Naive thymus-derived CD4-positive, alpha-beta T cell (primary cell): Measurements from ENCODE around the gene PSENEN. TPM values are rescaled to one million over a fixed set of nuclear protein-coding genes. Genes with fewer than 3 reads are reported as not detected.

Experiments used
- ATAC-seq: fragments of 150-1000 bp; cut with Tn5 transposase; 2 replicates; pipeline ENCODE4 v1.10.0; 2021; ENCODE audit warnings: mild to moderate bottlenecking, moderate library complexity
- CTCF ChIA-PET: fragments of 350-600 bp; sonication (Branson Sonifier 250); formaldehyde crosslinking; loops from one replicate; lab custom pipeline; 2021; ENCODE audit warnings: antibody characterized with exemption; lab: Charles Lee
- POLR2A ChIA-PET: fragments of 350-600 bp; sonication (Branson Sonifier 250); formaldehyde crosslinking; loops from one replicate; lab custom pipeline; 2021; ENCODE audit warnings: antibody characterized with exemption, inconsistent platforms; lab: Charles Lee
- DNase-seq, 9 donors: peaks; one replicate each; pipeline versions ENCODE4 v3.0.0 to v3.0.0-alpha.2; 2020 to 2022; ENCODE audit warnings: mixed read lengths in 1 of 9
- H3K27ac ChIP-seq: one replicate; pipeline ENCODE4 v1.7.0; 2013; ENCODE audit warnings: mild to moderate bottlenecking, low read depth, low read length, moderate library complexity
- H3K27me3 ChIP-seq, 2 donors: one replicate each; pipeline ENCODE4 v1.7.0; 2013; ENCODE audit warnings: low read length in 2 of 2, mild to moderate bottlenecking in 2 of 2, moderate library complexity in 2 of 2; ENCODE audit not compliant: control insufficient read depth in 2 of 2, insufficient read depth in 2 of 2
- H3K36me3 ChIP-seq, 3 experiments: 1 replicate in 2 of 3; 2 replicates in 1 of 3; pipeline ENCODE4 v1.7.0; 2013; ENCODE audit warnings: low read length in 3 of 3, mild to moderate bottlenecking in 3 of 3, moderate library complexity in 1 of 3; ENCODE audit not compliant: insufficient read depth in 3 of 3, control insufficient read depth in 2 of 3
- H3K4me1 ChIP-seq, 2 donors: one replicate each; pipeline ENCODE4 v1.7.0; 2013; ENCODE audit warnings: low read length in 2 of 2, mild to moderate bottlenecking in 2 of 2, moderate library complexity in 1 of 2; ENCODE audit not compliant: control insufficient read depth in 2 of 2, insufficient read depth in 2 of 2
- H3K4me3 ChIP-seq: 2 replicates; pipeline ENCODE4 v1.7.0; 2013; ENCODE audit warnings: mild to moderate bottlenecking, low read length
- H3K9me3 ChIP-seq, 3 experiments: 1 replicate in 2 of 3; 2 replicates in 1 of 3; pipeline ENCODE4 v1.7.0; 2013; ENCODE audit warnings: low read length in 3 of 3; ENCODE audit not compliant: control insufficient read depth in 2 of 3
- H3K27ac Mint-ChIP-seq, 9 donors: one replicate each; pipeline ENCODE4 v1.8.0; 2020 to 2022; ENCODE audit warnings: mixed read lengths in 9 of 9, mild to moderate bottlenecking in 8 of 9, moderate library complexity in 5 of 9, inconsistent platforms in 2 of 9
- H3K27me3 Mint-ChIP-seq, 5 donors: one replicate each; pipeline ENCODE4 v1.8.0; 2021 to 2022; ENCODE audit warnings: mixed read lengths in 5 of 5, mild to moderate bottlenecking in 1 of 5
- H3K36me3 Mint-ChIP-seq, 5 donors: one replicate each; pipeline ENCODE4 v1.8.0; 2020 to 2022; ENCODE audit warnings: mixed read lengths in 5 of 5, mild to moderate bottlenecking in 3 of 5, inconsistent platforms in 1 of 5
- H3K4me1 Mint-ChIP-seq, 7 donors: one replicate each; pipeline ENCODE4 v1.8.0; 2020 to 2022; ENCODE audit warnings: mixed read lengths in 7 of 7, mild to moderate bottlenecking in 3 of 7, inconsistent platforms in 1 of 7
- H3K4me3 Mint-ChIP-seq, 10 donors: one replicate each; pipeline ENCODE4 v1.8.0; 2020 to 2022; ENCODE audit warnings: mild to moderate bottlenecking in 10 of 10, mixed read lengths in 10 of 10, moderate library complexity in 6 of 10, inconsistent platforms in 2 of 10
- H3K9me3 Mint-ChIP-seq, 11 donors: one replicate each; pipeline ENCODE4 v1.8.0; 2020 to 2022; ENCODE audit warnings: mixed read lengths in 11 of 11, mild to moderate bottlenecking in 4 of 11, inconsistent platforms in 1 of 11, moderate library complexity in 1 of 11
- intact Hi-C, 2 donors: fragments of 100-400 bp; cut with micrococcal nuclease; formaldehyde crosslinking; loops; one replicate each; pipeline ENCODE4 v1.15.1; 2023
- polyA plus RNA-seq, 2 donors: library from polyadenylated mRNA; unstranded; fragments of 300-500 nt; fragmentation: Illumina TruSeq; gene quantifications; one replicate each; pipeline ENCODE4 v1.2.3, GENCODE V29; 2021
- total RNA-seq, 6 experiments: library from RNA in 5 of 6; stranded (reverse) in 5 of 6; gene quantifications; 1 replicate in 5 of 6; 2 replicates in 1 of 6; pipeline ENCODE4 v1.2.3 and lab custom pipeline; 2021 to 2026

Gene PSENEN
- total and polyA plus RNA-seq, 7 experiments from 2014 or later: 20.4 to 79.1 (median 33.9) TPM

DNA sequence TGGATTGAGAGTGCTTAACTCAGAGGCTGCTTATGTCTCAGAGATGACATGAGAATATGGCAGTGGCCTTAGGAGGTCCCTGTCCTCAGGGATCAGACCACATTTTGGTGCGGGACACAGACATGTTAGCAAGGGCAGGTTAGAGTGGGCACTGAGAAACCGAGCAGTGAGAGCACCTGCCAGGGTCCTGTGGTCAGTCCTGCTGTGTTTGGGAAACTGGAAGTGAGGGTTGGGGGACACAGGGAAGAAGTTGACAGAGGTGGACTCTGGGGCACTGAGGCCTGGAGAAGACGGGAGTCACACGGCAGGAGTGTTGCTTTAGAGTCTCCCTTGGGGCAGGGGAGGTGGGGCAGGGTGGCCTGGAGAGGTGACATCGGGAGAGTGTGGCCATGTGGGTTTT lies 10.6 kb upstream of the PSENEN start:
- H3K9me3 ChIP-seq: no peaks in the 10 kb centered on the region
- POLR2A ChIA-PET: interaction anchor here (1.3 kb wide), 1 partner anchor 10 kb away, joined by 5 read pairs; no protein-coding TSS in a partner anchor
- H3K4me3 ChIP-seq: no peak overlapping the region
- Mint-ChIP-seq H3K27me3 (no peaks in the 10 kb centered on the region), H3K36me3 (peaks cover 6 to 32% (median 16%) of the 10 kb centered on the region in 5 donors), H3K9me3 (no peaks in the 10 kb centered on the region), H3K4me3 (no peak overlapping the region), H3K27ac (peak overlapping the region in 5 of 9 donors; percentile 45 to 81 (median 77)), H3K4me1 (peaks cover 23 to 38% (median 31%) of the 10 kb centered on the region in 7 donors)
- H3K27me3 ChIP-seq: no peaks in the 10 kb centered on the region
- no peak overlapping the region for H3K27ac ChIP-seq
- intact Hi-C loops: no loop called here
- peaks cover 2 to 4% of the 10 kb centered on the region in 2 donors for H3K4me1 ChIP-seq
- peaks cover 4 to 92% (median 8%) of the 10 kb centered on the region in 3 experiments for H3K36me3 ChIP-seq
- no peak for ATAC-seq
- DNase-seq: no peak
- CTCF ChIA-PET: no interaction called here

DNA sequence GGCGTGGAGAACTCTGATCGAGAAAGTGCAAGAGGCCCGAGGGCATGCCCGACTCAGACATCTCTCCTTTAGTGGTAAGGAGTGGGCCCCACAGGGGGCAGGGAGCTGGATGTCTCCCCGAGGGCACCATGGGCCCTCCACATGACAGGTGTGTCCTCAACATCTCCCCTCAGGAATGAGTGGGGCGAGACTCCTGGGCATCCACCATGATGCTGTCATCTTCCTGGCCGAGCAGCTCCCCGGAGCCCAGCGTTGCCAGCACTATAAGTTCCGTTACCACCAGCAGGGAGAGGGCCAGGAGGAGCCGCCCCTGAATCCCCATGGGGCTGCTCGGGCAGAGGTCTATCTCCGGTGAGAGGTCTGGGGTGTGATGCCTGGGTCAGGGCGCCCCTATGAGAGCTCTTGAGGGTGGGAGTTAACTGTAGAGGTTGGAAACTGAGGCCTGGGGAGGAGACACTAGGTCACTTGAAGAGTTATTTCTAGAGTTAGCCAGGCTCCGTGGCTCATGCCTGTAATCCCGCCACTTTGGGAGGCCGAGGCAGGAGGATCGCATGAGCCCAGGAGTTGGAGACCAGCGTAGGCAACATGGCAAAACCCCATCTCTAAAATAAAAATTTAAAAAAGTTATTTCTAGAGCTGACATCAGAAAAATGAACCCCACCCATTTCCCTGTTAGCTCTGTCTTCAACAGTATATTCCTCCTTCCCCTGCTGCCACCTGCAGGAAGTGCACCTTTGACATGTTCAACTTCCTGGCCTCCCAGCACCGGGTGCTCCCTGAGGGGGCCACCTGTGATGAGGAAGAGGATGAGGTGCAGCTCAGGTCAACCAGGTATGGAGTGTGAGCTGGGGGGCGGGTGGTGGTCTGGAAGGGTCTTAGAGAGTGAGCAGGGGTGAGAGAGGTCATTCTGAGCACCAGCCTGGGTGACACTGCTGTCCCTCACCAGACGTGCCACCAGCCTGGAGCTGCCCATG lies 8.3 kb upstream of the PSENEN start:
- Mint-ChIP-seq H3K9me3 (no peaks in the 10 kb centered on the region), H3K36me3 (peaks cover 1 to 22% (median 6%) of the 10 kb centered on the region in 5 donors), H3K4me3 (peak overlapping the region in 5 of 10 donors; percentile 44 to 77 (median 60)), H3K27me3 (no peaks in the 10 kb centered on the region), H3K4me1 (peaks cover 26 to 47% (median 28%) of the 10 kb centered on the region in 7 donors), H3K27ac (peak overlapping the region in 8 of 9 donors; percentile 28 to 80 (median 62))
- H3K27ac ChIP-seq: peak overlapping the region; percentile 54
- CTCF ChIA-PET: interaction anchor here (0.8 to 1.6 kb wide), 6 partner anchors 10 to 44 kb away, joined by 3 to 7 read pairs (median 4); partner anchors contain the start of gene LIN37
- H3K4me1 ChIP-seq: peaks cover 8 to 10% of the 10 kb centered on the region in 2 donors
- H3K36me3 ChIP-seq: peaks cover 0 to 72% (median 4%) of the 10 kb centered on the region in 3 experiments
- no peak for ATAC-seq
- POLR2A ChIA-PET: interaction anchor here (0.6 to 1.5 kb wide), 4 partner anchors 9 to 89 kb away, joined by 3 to 6 read pairs (median 6); partner anchors contain the start of genes COX6B1 and KMT2B
- intact Hi-C loops: loop anchor here in 1 of 2 donors (1.0 kb wide), 1 partner anchor 15 kb away; no protein-coding TSS in a partner anchor
- peak in 3 of 9 donors; percentile 27 to 44 (median 36) for DNase-seq
- no peak overlapping the region for H3K4me3 ChIP-seq
- no peaks in the 10 kb centered on the region for H3K9me3 ChIP-seq
- no peaks in the 10 kb centered on the region for H3K27me3 ChIP-seq

GRCh38 chr19:35738021-35738886 lies 7.2 kb upstream of the PSENEN start:
- H3K4me1 ChIP-seq: peaks cover 16 to 17% of the 10 kb centered on the region in 2 donors
- no peaks in the 10 kb centered on the region for H3K9me3 ChIP-seq
- H3K36me3 Mint-ChIP-seq: peaks cover 6 to 29% (median 10%) of the 10 kb centered on the region in 5 donors
- no peak for ATAC-seq
- peaks cover 32 to 56% (median 35%) of the 10 kb centered on the region in 7 donors for H3K4me1 Mint-ChIP-seq
- no peaks in the 10 kb centered on the region for H3K27me3 Mint-ChIP-seq
- no peak overlapping the region for H3K4me3 ChIP-seq
- peak overlapping the region in 4 of 10 donors; percentile 0 to 89 (median 54) for H3K4me3 Mint-ChIP-seq
- no peaks in the 10 kb centered on the region for H3K27me3 ChIP-seq
- no peaks in the 10 kb centered on the region for H3K9me3 Mint-ChIP-seq
- H3K27ac Mint-ChIP-seq: peak overlapping the region in 3 of 9 donors; percentile 36 to 61 (median 39)
- peak overlapping the region; percentile 54 for H3K27ac ChIP-seq
- DNase-seq: no peak
- intact Hi-C loops: no loop called here
- H3K36me3 ChIP-seq: peaks cover 0 to 63% (median 4%) of the 10 kb centered on the region in 3 experiments
- CTCF ChIA-PET: interaction anchor here (0.5 to 1.6 kb wide), 4 partner anchors 11 to 77 kb away, joined by 3 to 7 read pairs (median 6); no protein-coding TSS in a partner anchor
- POLR2A ChIA-PET: interaction anchor here (0.6 to 2.4 kb wide), 4 partner anchors 10 to 159 kb away, joined by 3 to 12 read pairs (median 6); partner anchors contain the start of genes KMT2B and LIN37

DNA sequence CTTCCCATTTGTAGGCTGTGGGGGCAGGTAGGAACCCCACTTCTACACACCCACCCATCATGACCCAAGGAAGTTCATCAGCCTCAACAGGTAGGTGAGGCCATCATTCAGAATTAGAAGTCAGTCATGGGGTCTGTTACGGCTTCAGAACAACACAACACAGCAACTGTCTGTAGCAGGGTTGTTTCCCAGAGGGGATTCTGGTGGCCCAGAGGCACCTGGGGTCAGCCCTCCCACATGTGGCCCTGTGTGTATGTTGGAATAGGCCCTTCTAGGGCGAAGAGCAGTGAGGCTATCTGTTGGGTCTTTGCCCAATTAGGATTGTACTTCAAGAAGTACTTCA lies 6.6 kb upstream of the PSENEN start:
- DNase-seq (no peak), ATAC-seq (no peak)
- peak overlapping the region in 7 of 10 donors; percentile 0 to 94 (median 48) for H3K4me3 Mint-ChIP-seq
- intact Hi-C loops: no loop called here
- Histone ChIP-seq H3K36me3 (peaks cover 0 to 57% (median 4%) of the 10 kb centered on the region in 3 experiments), H3K27me3 (no peaks in the 10 kb centered on the region), H3K27ac (no peak overlapping the region), H3K4me1 (peaks cover 19 to 22% of the 10 kb centered on the region in 2 donors), H3K9me3 (no peaks in the 10 kb centered on the region), H3K4me3 (no peak overlapping the region)
- ChIA-PET POLR2A (interaction anchor here (0.6 to 2.4 kb wide), 4 partner anchors 10 to 159 kb away, joined by 3 to 12 read pairs (median 8); partner anchors contain the start of genes KMT2B and LIN37), CTCF (interaction anchor here (0.5 kb wide), 1 partner anchor 77 kb away, joined by 7 read pairs; no protein-coding TSS in a partner anchor)
- H3K4me1 Mint-ChIP-seq: peaks cover 32 to 60% (median 38%) of the 10 kb centered on the region in 7 donors
- no peaks in the 10 kb centered on the region for H3K9me3 Mint-ChIP-seq
- H3K27ac Mint-ChIP-seq: peak overlapping the region in 3 of 9 donors; percentile 36 to 61 (median 39)
- H3K36me3 Mint-ChIP-seq: peaks cover 6 to 32% (median 10%) of the 10 kb centered on the region in 5 donors
- H3K27me3 Mint-ChIP-seq: no peaks in the 10 kb centered on the region

- Histone ChIP-seq H3K9me3 (no peaks in the 10 kb centered on the region), H3K4me3 (peak overlapping the region; percentile 89), H3K27me3 (no peaks in the 10 kb centered on the region), H3K4me1 (peaks cover 25 to 27% of the 10 kb centered on the region in 2 donors), H3K27ac (peak overlapping the region; percentile 91), H3K36me3 (peaks cover 0 to 51% (median 4%) of the 10 kb centered on the region in 3 experiments)
- no peak for ATAC-seq
- H3K36me3 Mint-ChIP-seq: peaks cover 6 to 29% (median 9%) of the 10 kb centered on the region in 5 donors
- peak overlapping the region in 5 of 9 donors; percentile 26 to 85 (median 36) for H3K27ac Mint-ChIP-seq
- intact Hi-C loops: loop anchor here (1.0 to 10.0 kb wide), 12 partner anchors 9 to 475 kb away; partner anchors contain the start of genes ARHGAP33 (in 2 of the 2), COX6B1 (in 1 of the 2), LIN37 (in 1 of the 2) and PROSER3 (in 1 of the 2)
- peak overlapping the region; percentile 71 to 100 (median 90) for H3K4me3 Mint-ChIP-seq
- DNase-seq: no peak
- ChIA-PET POLR2A (interaction anchor here (1.0 to 2.4 kb wide), 11 partner anchors 9 to 214 kb away, joined by 3 to 12 read pairs (median 6); partner anchors contain the start of genes COX6B1, HSPB6, KMT2B and LIN37), CTCF (interaction anchor here (0.5 to 1.6 kb wide), 4 partner anchors 9 to 107 kb away, joined by 3 to 8 read pairs (median 6); no protein-coding TSS in a partner anchor)
- no peaks in the 10 kb centered on the region for H3K27me3 Mint-ChIP-seq
- H3K4me1 Mint-ChIP-seq: peaks cover 26 to 61% (median 43%) of the 10 kb centered on the region in 7 donors
- no peaks in the 10 kb centered on the region for H3K9me3 Mint-ChIP-seq
These were observed 6.0 kb upstream of the PSENEN start for GRCh38 chr19:35739275-35740107.
